H9 (cell line): Measurements from ENCODE around the gene LINGO4. TPM values are rescaled to one million over a fixed set of nuclear protein-coding genes. Genes with fewer than 3 reads are reported as not detected.

Experiments
- DNase-seq: peaks from one replicate; pipeline ENCODE4 v3.0.0-alpha.2; 2017
- H2AFZ ChIP-seq: one replicate; pipeline ENCODE4 v1.6.1; 2013; ENCODE audit warnings: mild to moderate bottlenecking, low read length, control low read depth, moderate library complexity
- H2AK5ac ChIP-seq: 2 replicates; pipeline ENCODE4 v1.6.1; 2013; ENCODE audit warnings: low read length, control low read depth, mixed read lengths; ENCODE audit not compliant: insufficient read length
- H2BK120ac ChIP-seq: one replicate; pipeline ENCODE4 v1.6.1; 2013; ENCODE audit warnings: low read depth, mild to moderate bottlenecking, low read length, control low read depth, inconsistent platforms; ENCODE audit not compliant: poor library complexity, severe bottlenecking
- H2BK12ac ChIP-seq: 2 replicates; pipeline ENCODE4 v1.6.1; 2013; ENCODE audit warnings: low read length, control low read depth, mixed read lengths, low read depth; ENCODE audit not compliant: insufficient read length
- H2BK15ac ChIP-seq: 2 replicates; pipeline ENCODE4 v1.6.1; 2013; ENCODE audit warnings: low read depth, low read length, control low read depth
- H2BK20ac ChIP-seq: one replicate; pipeline ENCODE4 v1.6.1; 2013; ENCODE audit warnings: low read depth, mild to moderate bottlenecking, low read length, control low read depth, inconsistent platforms; ENCODE audit not compliant: poor library complexity, severe bottlenecking
- H2BK5ac ChIP-seq: 2 replicates; pipeline ENCODE4 v1.6.1; 2013; ENCODE audit warnings: low read length, control low read depth, mixed read lengths; ENCODE audit not compliant: insufficient read length
- H3K14ac ChIP-seq: 2 replicates; pipeline ENCODE4 v1.6.1; 2013; ENCODE audit warnings: low read length, control low read depth; ENCODE audit not compliant: insufficient read depth
- H3K18ac ChIP-seq: 2 replicates; pipeline ENCODE4 v1.6.1; 2013; ENCODE audit warnings: low read depth, mild to moderate bottlenecking, mixed read lengths, low read length, control low read depth; ENCODE audit not compliant: insufficient read length
- H3K23ac ChIP-seq: 2 replicates; pipeline ENCODE4 v1.6.1; 2013; ENCODE audit warnings: low read length, control low read depth, mixed read lengths, low read depth; ENCODE audit not compliant: insufficient read length
- H3K23me2 ChIP-seq: 2 replicates; pipeline ENCODE4 v1.6.1; 2013; ENCODE audit warnings: low read depth, mild to moderate bottlenecking, mixed read lengths, low read length, control low read depth; ENCODE audit not compliant: insufficient read length, poor library complexity, severe bottlenecking
- H3K27ac ChIP-seq: 2 replicates; pipeline ENCODE4 v1.5.1; 2013; ENCODE audit warnings: low read length, control low read depth, mixed read lengths, low read depth; ENCODE audit not compliant: insufficient read length
- H3K27me3 ChIP-seq: 2 replicates; pipeline ENCODE4 v1.6.1; 2013; ENCODE audit warnings: low read length, control low read depth, inconsistent platforms; ENCODE audit not compliant: insufficient read depth
- H3K4ac ChIP-seq: 2 replicates; pipeline ENCODE4 v1.6.1; 2013; ENCODE audit warnings: low read depth, mild to moderate bottlenecking, control low read depth, inconsistent platforms, low read length, moderate library complexity
- H3K4me1 ChIP-seq: 2 replicates; pipeline ENCODE4 v1.6.1; 2013; ENCODE audit warnings: low read length, control low read depth, inconsistent platforms; ENCODE audit not compliant: insufficient read depth
- H3K4me2 ChIP-seq: 2 replicates; pipeline ENCODE4 v1.6.1; 2013; ENCODE audit warnings: low read length, control low read depth, mixed read lengths; ENCODE audit not compliant: insufficient read length, insufficient read depth
- H3K56ac ChIP-seq: 2 replicates; pipeline ENCODE4 v1.6.1; 2013; ENCODE audit warnings: low read depth, mild to moderate bottlenecking, mixed read lengths, low read length, control low read depth; ENCODE audit not compliant: insufficient read length
- H3K79me1 ChIP-seq: 2 replicates; pipeline ENCODE4 v1.6.1; 2013; ENCODE audit warnings: low read depth, mild to moderate bottlenecking, moderate library complexity, low read length, control low read depth, inconsistent platforms; ENCODE audit not compliant: insufficient read depth, poor library complexity, severe bottlenecking
- H3K79me2 ChIP-seq: 2 replicates; pipeline ENCODE4 v1.6.1; 2013; ENCODE audit warnings: low read length, control low read depth, inconsistent platforms; ENCODE audit not compliant: insufficient read depth
- H3K9ac ChIP-seq: 2 replicates; pipeline ENCODE4 v1.6.1; 2013; ENCODE audit warnings: low read length, control low read depth, mixed read lengths; ENCODE audit not compliant: insufficient read length; ENCODE audit errors: extremely low read depth
- H3K9me3 ChIP-seq: one replicate; pipeline ENCODE4 v1.6.1; 2013; ENCODE audit warnings: low read depth, low read length, inconsistent platforms; ENCODE audit not compliant: control insufficient read depth
- H3T11ph ChIP-seq: one replicate; pipeline ENCODE4 v1.6.1; 2013; ENCODE audit warnings: mild to moderate bottlenecking, low read length, control low read depth, inconsistent platforms
- H4K20me1 ChIP-seq: one replicate; pipeline ENCODE4 v1.6.1; 2013; ENCODE audit not compliant: control insufficient read depth, insufficient read length, insufficient read depth
- H4K5ac ChIP-seq: 2 replicates; pipeline ENCODE4 v1.6.1; 2013; ENCODE audit warnings: low read depth, mild to moderate bottlenecking, mixed read lengths, low read length, control low read depth; ENCODE audit not compliant: insufficient read length
- H4K8ac ChIP-seq: replicated peaks from 2 replicates; pipeline ENCODE4 v1.6.1; 2013; ENCODE audit warnings: low read length, control low read depth, mixed read lengths, low read depth; ENCODE audit not compliant: insufficient read length
- H4K91ac ChIP-seq: 2 replicates; pipeline ENCODE4 v1.6.1; 2013; ENCODE audit warnings: low read depth, mild to moderate bottlenecking, moderate library complexity, mixed read lengths, low read length, control low read depth; ENCODE audit not compliant: insufficient read length
- H3K27ac Mint-ChIP-seq, 3 experiments: 2 replicates in 2 of 3; 3 replicates in 1 of 3; pipeline ENCODE4 v1.8.0; 2020 to 2021; ENCODE audit warnings: mixed read lengths in 3 of 3, mild to moderate bottlenecking in 1 of 3, moderate library complexity in 1 of 3
- H3K27me3 Mint-ChIP-seq: 2 replicates; pipeline ENCODE4 v1.8.0; 2021; ENCODE audit warnings: low read depth, mild to moderate bottlenecking, moderate library complexity, mixed read lengths
- H3K36me3 Mint-ChIP-seq, 3 experiments: 2 replicates in 2 of 3; 3 replicates in 1 of 3; pipeline ENCODE4 v1.8.0; 2020 to 2021; ENCODE audit warnings: low read depth in 3 of 3, mixed read lengths in 3 of 3; ENCODE audit not compliant: insufficient read depth in 1 of 3
- H3K4me1 Mint-ChIP-seq, 2 experiments: 2 replicates each; pipeline ENCODE4 v1.8.0; 2020; ENCODE audit warnings: mixed read lengths in 2 of 2
- H3K4me3 Mint-ChIP-seq, 2 experiments: 2 replicates in 1 of 2; 3 replicates in 1 of 2; pipeline ENCODE4 v1.8.0; 2020 to 2021; ENCODE audit warnings: mild to moderate bottlenecking in 2 of 2, mixed read lengths in 2 of 2, moderate library complexity in 1 of 2
- H3K9me3 Mint-ChIP-seq, 2 experiments: 2 replicates in 1 of 2; 3 replicates in 1 of 2; pipeline ENCODE4 v1.8.0; 2020; ENCODE audit warnings: mild to moderate bottlenecking in 2 of 2, mixed read lengths in 2 of 2, moderate library complexity in 1 of 2
- WGBS: extraction: QIAGEN DNeasy Blood & Tissue Kit; methylation state at CpG from one replicate; pipeline ENCODE4 v1.1.7; 2013; ENCODE audit warnings: missing lambda C conversion rate, low lambda C conversion rate, mixed read lengths; ENCODE audit not compliant: insufficient read length; ENCODE audit errors: extremely low coverage; 5-methylcytosine and 5-hydroxymethylcytosine counted together
- total RNA-seq: library from RNA; stranded (reverse); gene quantifications from 2 replicates; pipeline ENCODE4 v1.2.1, GENCODE V29; 2021
- TF ChIP-seq, protein P1 (sequence below): fragments of 200-600 bp; sonication (generic); conservative IDR thresholded peaks from 3 replicates; pipeline ENCODE4 v1.8.0; 2021; ENCODE audit warnings: antibody characterized with exemption, mild to moderate bottlenecking

LINGO4 gene
- total RNA-seq, 1 experiment from 2014 or later, result not detected

DNA sequence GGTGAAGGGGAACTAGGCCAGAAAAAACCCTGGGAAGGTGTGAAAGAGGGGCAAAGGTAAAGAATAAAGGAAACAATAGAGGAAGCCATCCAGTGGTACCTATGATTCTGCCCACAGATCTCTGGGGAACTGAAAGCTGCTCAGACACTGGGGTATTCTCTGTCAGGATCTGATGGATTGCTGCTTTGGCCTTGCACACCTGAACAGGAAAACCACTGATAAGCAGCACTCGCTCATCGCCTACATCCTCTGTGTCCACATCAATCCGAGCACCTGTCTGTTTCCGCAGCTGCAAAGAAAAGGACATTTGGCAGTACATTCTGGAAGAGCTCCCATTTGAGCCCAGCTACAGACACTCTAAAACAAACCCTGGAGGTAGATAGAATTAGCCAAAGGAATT is 25.4 kb downstream of the LINGO4 start:
- no peak overlapping the region for H3K27ac ChIP-seq
- no peaks in the 10 kb centered on the region for H3K9me3 ChIP-seq
- DNase-seq, result no peak
- no CpG with 5 or more reads among the region's 4 CpGs for WGBS
- no peak overlapping the region for H3K56ac ChIP-seq
- H3K27ac Mint-ChIP-seq, result no peak overlapping the region
- no peak overlapping the region for H4K5ac ChIP-seq
- H3K23ac ChIP-seq, result no peak overlapping the region
- no peak overlapping the region for H2BK20ac ChIP-seq
- no peak overlapping the region for H3T11ph ChIP-seq
- H2BK12ac ChIP-seq, result no peak overlapping the region
- H2BK15ac ChIP-seq, result no peak overlapping the region
- H3K79me1 ChIP-seq, result no peaks in the 10 kb centered on the region
- H4K91ac ChIP-seq, result no peak overlapping the region
- no peaks in the 10 kb centered on the region for H3K9me3 Mint-ChIP-seq
- no peak overlapping the region for H3K4me3 Mint-ChIP-seq
- no peak overlapping the region for H3K4me2 ChIP-seq
- H2BK5ac ChIP-seq, result no peak overlapping the region
- H2AK5ac ChIP-seq, result no peak overlapping the region
- no peak overlapping the region for H3K9ac ChIP-seq
- no peaks in the 10 kb centered on the region for H3K4me1 Mint-ChIP-seq
- H3K18ac ChIP-seq, result no peak overlapping the region
- no peak overlapping the region for H4K8ac ChIP-seq
- no peak overlapping the region for H2AFZ ChIP-seq
- no peaks in the 10 kb centered on the region for H3K79me2 ChIP-seq
- no peak overlapping the region for H3K4ac ChIP-seq
- peaks cover 8 to 50% (median 35%) of the 10 kb centered on the region in 3 experiments; a peak in 6 of 7 replicates for H3K36me3 Mint-ChIP-seq
- H3K4me1 ChIP-seq, result no peaks in the 10 kb centered on the region
- no peaks in the 10 kb centered on the region for H3K27me3 ChIP-seq
- H2BK120ac ChIP-seq, result no peak overlapping the region
- no peaks in the 10 kb centered on the region for H3K23me2 ChIP-seq
- TF ChIP-seq, protein P1, sequence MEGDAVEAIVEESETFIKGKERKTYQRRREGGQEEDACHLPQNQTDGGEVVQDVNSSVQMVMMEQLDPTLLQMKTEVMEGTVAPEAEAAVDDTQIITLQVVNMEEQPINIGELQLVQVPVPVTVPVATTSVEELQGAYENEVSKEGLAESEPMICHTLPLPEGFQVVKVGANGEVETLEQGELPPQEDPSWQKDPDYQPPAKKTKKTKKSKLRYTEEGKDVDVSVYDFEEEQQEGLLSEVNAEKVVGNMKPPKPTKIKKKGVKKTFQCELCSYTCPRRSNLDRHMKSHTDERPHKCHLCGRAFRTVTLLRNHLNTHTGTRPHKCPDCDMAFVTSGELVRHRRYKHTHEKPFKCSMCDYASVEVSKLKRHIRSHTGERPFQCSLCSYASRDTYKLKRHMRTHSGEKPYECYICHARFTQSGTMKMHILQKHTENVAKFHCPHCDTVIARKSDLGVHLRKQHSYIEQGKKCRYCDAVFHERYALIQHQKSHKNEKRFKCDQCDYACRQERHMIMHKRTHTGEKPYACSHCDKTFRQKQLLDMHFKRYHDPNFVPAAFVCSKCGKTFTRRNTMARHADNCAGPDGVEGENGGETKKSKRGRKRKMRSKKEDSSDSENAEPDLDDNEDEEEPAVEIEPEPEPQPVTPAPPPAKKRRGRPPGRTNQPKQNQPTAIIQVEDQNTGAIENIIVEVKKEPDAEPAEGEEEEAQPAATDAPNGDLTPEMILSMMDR, result no peak
- no peaks in the 10 kb centered on the region for H3K27me3 Mint-ChIP-seq
- no peaks in the 10 kb centered on the region for H4K20me1 ChIP-seq
- H3K14ac ChIP-seq, result no peak overlapping the region
